Measurements from ENCODE around the gene NHEJ1. TPM values are rescaled to one million over a fixed set of nuclear protein-coding genes. Genes with fewer than 3 reads are reported as not detected.
A peak's percentile ranks its signal among the peaks of the same experiment; 100 is the strongest.

NHEJ1 gene
- total and polyA plus RNA-seq, 2 of the 13 experiments (the other 11 are each of a cell fraction or from before 2014, with no cell fraction given): 30.0 to 30.7 TPM

- TF ChIP-seq ZNF850 (CRISPR knock-in tag; conservative IDR thresholded peaks at IDR 0.05) (no peak), ZNF510 (CRISPR knock-in tag; IDR thresholded peaks at IDR 0.05; ENCODE audit: low read depth) (no peak), ZNF281 (CRISPR knock-in tag; IDR thresholded peaks at IDR 0.05; ENCODE audit: borderline replicate concordance) (no peak), SP1 (IDR thresholded peaks at IDR 0.05) (no peak), SP1 (CRISPR knock-in tag; IDR thresholded peaks at IDR 0.05) (no peak; the same call in 1 of the 2 replicates), ZNF264 (CRISPR knock-in tag; IDR thresholded peaks at IDR 0.05) (peak; percentile 72), THAP7 (CRISPR knock-in tag; IDR thresholded peaks at IDR 0.05) (no peak), YY1 (IDR thresholded peaks at IDR 0.05; ENCODE audit: insufficient read depth, insufficient replicate concordance, low read depth, low read length) (no peak), ZNF75D (CRISPR knock-in tag; IDR thresholded peaks at IDR 0.05; ENCODE audit: borderline replicate concordance) (no peak), ZNF678 (CRISPR knock-in tag; IDR thresholded peaks at IDR 0.05) (no peak), KDM4B (CRISPR knock-in tag; IDR thresholded peaks at IDR 0.05) (no peak; the same call in 1 of the 2 replicates), MED1 (CRISPR knock-in tag; IDR thresholded peaks at IDR 0.05) (peak; percentile 82), KLF11 (CRISPR knock-in tag; IDR thresholded peaks at IDR 0.05) (peak; percentile 31; the same call in 1 of the 2 replicates), KDM3A (CRISPR knock-in tag; IDR thresholded peaks at IDR 0.05; ENCODE audit: low read depth) (0 out of 2 replicates have a peak, but pooled peaks have one; percentile 8), RXRA (CRISPR knock-in tag; IDR thresholded peaks at IDR 0.05) (peak; percentile 82; the same call in 1 of the 2 replicates), PHF5A (CRISPR knock-in tag; IDR thresholded peaks at IDR 0.05; ENCODE audit: low read depth, unreplicated experiment) (peak; percentile 83), BRCA1 (CRISPR knock-in tag; IDR thresholded peaks at IDR 0.05) (no peak), RFXANK (CRISPR knock-in tag; IDR thresholded peaks at IDR 0.05) (no peak), ZNF543 (CRISPR knock-in tag; IDR thresholded peaks at IDR 0.05) (no peak), KLF9 (CRISPR knock-in tag; IDR thresholded peaks at IDR 0.05; ENCODE audit: low read depth) (no peak), CAMTA2 (CRISPR knock-in tag; IDR thresholded peaks at IDR 0.05; ENCODE audit: borderline replicate concordance) (no peak), ZNF512B (CRISPR knock-in tag; IDR thresholded peaks at IDR 0.05; ENCODE audit: borderline replicate concordance) (0 out of 2 replicates have a peak, but pooled peaks have one; percentile 59), KDM6A (CRISPR knock-in tag; IDR thresholded peaks at IDR 0.05; ENCODE audit: low read depth) (peak; percentile 92), NCOA5 (CRISPR knock-in tag; IDR thresholded peaks at IDR 0.05) (no peak), NAIF1 (CRISPR knock-in tag; IDR thresholded peaks at IDR 0.05; ENCODE audit: borderline replicate concordance) (no peak), FOXK1 (CRISPR knock-in tag; IDR thresholded peaks at IDR 0.05; ENCODE audit: borderline replicate concordance, low read depth) (peak; percentile 52; the same call in 1 of the 2 replicates)
Observed at GRCh38 chr2:219207884-219208740, 47.5 kb upstream of the NHEJ1 start (continued).

All from HepG2 (cell line).